SK-N-SH treated with all-trans-retinoic acid at 6 μM for 48 hours (cell line): ENCODE results near the gene GFPT1.

ENCODE experiments used
- ATAC-seq: fragments of 200-7000 bp; cut with Tn5 transposase; 3 replicates; pipeline ENCODE4 v1.9.1; 2020; ENCODE audit warnings: mild to moderate bottlenecking, moderate library complexity
- ARNTL ChIP-seq: fragments of 450-650 bp; formaldehyde crosslinking; IDR thresholded peaks from 2 replicates; pipeline ENCODE4 v1.5.0; 2020; ENCODE audit warnings: low read depth, mild to moderate bottlenecking, moderate library complexity, borderline replicate concordance
- BACH2 ChIP-seq: fragments of 250-450 bp; sonication (Bioruptor Pico); IDR thresholded peaks from 2 replicates; pipeline ENCODE4 v1.9.0; 2021; ENCODE audit warnings: mild to moderate bottlenecking, borderline replicate concordance
- CSDC2 ChIP-seq: fragments of 250-450 bp; sonication (Bioruptor Pico); IDR thresholded peaks from 2 replicates; pipeline ENCODE4 v1.5.0; 2020; ENCODE audit warnings: mild to moderate bottlenecking, moderate library complexity
- ESRRG ChIP-seq: fragments of 250-450 bp; sonication (Bioruptor Pico); IDR thresholded peaks from 2 replicates; pipeline ENCODE4 v1.6.1; 2021; ENCODE audit warnings: mild to moderate bottlenecking
- GLIS3 ChIP-seq: fragments of 250-450 bp; sonication (Bioruptor Pico); IDR thresholded peaks from 2 replicates; pipeline ENCODE4 v1.5.0; 2020; ENCODE audit warnings: mild to moderate bottlenecking, moderate library complexity
- ISL1 ChIP-seq: fragments of 250-450 bp; sonication (Bioruptor Pico); IDR thresholded peaks from 2 replicates; pipeline ENCODE4 v2.1.2; 2022; ENCODE audit warnings: mild to moderate bottlenecking, moderate library complexity
- OSR1 ChIP-seq: fragments of 250-450 bp; sonication (Bioruptor Pico); IDR thresholded peaks from 2 replicates; pipeline ENCODE4 v1.8.0; 2022; ENCODE audit warnings: moderate library complexity, mild to moderate bottlenecking, inconsistent platforms
- PATZ1 ChIP-seq: fragments of 250-450 bp; sonication (Bioruptor Pico); IDR thresholded peaks from 2 replicates; pipeline ENCODE4 v1.8.0; 2020; ENCODE audit warnings: mild to moderate bottlenecking, moderate library complexity, borderline replicate concordance
- POU6F1 ChIP-seq: fragments of 250-450 bp; sonication (Bioruptor Pico); IDR thresholded peaks from 2 replicates; pipeline ENCODE4 v1.8.0; 2021; ENCODE audit warnings: low read depth, mild to moderate bottlenecking, moderate library complexity, borderline replicate concordance
- PPARA ChIP-seq: fragments of 250-450 bp; sonication (Bioruptor Pico); IDR thresholded peaks from 2 replicates; pipeline ENCODE4 v1.5.0; 2020; ENCODE audit warnings: mild to moderate bottlenecking, borderline replicate concordance
- SNAI2 ChIP-seq: fragments of 250-450 bp; sonication (Bioruptor Pico); IDR thresholded peaks from 2 replicates; pipeline ENCODE4 v1.5.0; 2020; ENCODE audit warnings: mild to moderate bottlenecking, moderate library complexity
- TCF4 ChIP-seq: fragments of 250-450 bp; sonication (Bioruptor Pico); IDR thresholded peaks from 2 replicates; pipeline ENCODE4 v1.8.0; 2021; ENCODE audit warnings: mild to moderate bottlenecking, moderate library complexity, borderline replicate concordance
- ZC3H10 ChIP-seq: fragments of 250-450 bp; sonication (Bioruptor Pico); IDR thresholded peaks from 2 replicates; pipeline ENCODE4 v1.5.1; 2021; ENCODE audit warnings: mild to moderate bottlenecking, moderate library complexity
- ZFP3 ChIP-seq: fragments of 250-450 bp; sonication (Bioruptor Pico); IDR thresholded peaks from 2 replicates; pipeline ENCODE4 v1.5.0; 2020; ENCODE audit warnings: mild to moderate bottlenecking, moderate library complexity
- ZFP30 ChIP-seq: fragments of 450-650 bp; formaldehyde crosslinking; IDR thresholded peaks from 2 replicates; pipeline ENCODE4 v1.5.0; 2022; ENCODE audit warnings: mild to moderate bottlenecking, moderate library complexity
- ZNF565 ChIP-seq: fragments of 450-650 bp; formaldehyde crosslinking; conservative IDR thresholded peaks from 2 replicates; pipeline ENCODE4 v1.5.0; 2020; ENCODE audit warnings: low read depth, mild to moderate bottlenecking, moderate library complexity
- ZNF70 ChIP-seq: fragments of 450-650 bp; formaldehyde crosslinking; IDR thresholded peaks from 2 replicates; pipeline ENCODE4 v1.5.0; 2020; ENCODE audit warnings: mild to moderate bottlenecking, moderate library complexity
- ZNF8 ChIP-seq: fragments of 450-650 bp; formaldehyde crosslinking; IDR thresholded peaks from 2 replicates; pipeline ENCODE4 v1.5.0; 2020; ENCODE audit warnings: mild to moderate bottlenecking, moderate library complexity
- TF ChIP-seq, protein P1 (sequence below): fragments of 250-450 bp; sonication (Bioruptor Pico); IDR thresholded peaks from 2 replicates; pipeline ENCODE4 v1.5.1; 2021; ENCODE audit warnings: mild to moderate bottlenecking, moderate library complexity
- TF ChIP-seq, protein P2 (sequence below): fragments of 250-450 bp; sonication (Bioruptor Pico); IDR thresholded peaks from 2 replicates; pipeline ENCODE4 v1.5.1; 2020; ENCODE audit warnings: low read depth, mild to moderate bottlenecking, moderate library complexity

The GFPT1 gene

DNA sequence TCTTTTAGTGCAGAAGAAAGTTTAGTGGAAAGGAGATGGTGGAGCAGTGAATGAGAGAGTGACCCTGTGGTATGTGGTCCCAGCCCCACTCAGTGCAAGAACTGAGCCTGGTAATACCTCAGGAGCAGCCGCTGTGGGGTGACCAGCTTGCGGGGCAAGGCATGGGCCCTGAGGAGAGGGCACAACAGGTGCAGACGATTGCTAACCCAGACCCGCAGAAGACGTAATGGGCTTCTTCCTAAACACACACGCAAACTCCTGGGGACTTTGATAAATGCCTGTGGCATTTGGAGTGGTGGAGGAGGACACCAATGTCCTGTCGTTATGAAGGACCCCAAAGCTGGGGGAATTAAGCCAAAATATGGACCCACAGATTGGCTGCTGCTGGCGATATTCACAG, 78.7 kb downstream of the GFPT1 start:
- no peak for ATAC-seq
- TF ChIP-seq CSDC2 (no peak), PPARA (CRISPR knock-in tag) (no peak), ZFP3 (no peak), ZNF70 (no peak), TCF4 (CRISPR knock-in tag) (no peak), POU6F1 (CRISPR knock-in tag) (no peak), OSR1 (CRISPR knock-in tag) (no peak), ZNF8 (CRISPR knock-in tag) (no peak), GLIS3 (CRISPR knock-in tag) (no peak)
- TF ChIP-seq, protein P1, sequence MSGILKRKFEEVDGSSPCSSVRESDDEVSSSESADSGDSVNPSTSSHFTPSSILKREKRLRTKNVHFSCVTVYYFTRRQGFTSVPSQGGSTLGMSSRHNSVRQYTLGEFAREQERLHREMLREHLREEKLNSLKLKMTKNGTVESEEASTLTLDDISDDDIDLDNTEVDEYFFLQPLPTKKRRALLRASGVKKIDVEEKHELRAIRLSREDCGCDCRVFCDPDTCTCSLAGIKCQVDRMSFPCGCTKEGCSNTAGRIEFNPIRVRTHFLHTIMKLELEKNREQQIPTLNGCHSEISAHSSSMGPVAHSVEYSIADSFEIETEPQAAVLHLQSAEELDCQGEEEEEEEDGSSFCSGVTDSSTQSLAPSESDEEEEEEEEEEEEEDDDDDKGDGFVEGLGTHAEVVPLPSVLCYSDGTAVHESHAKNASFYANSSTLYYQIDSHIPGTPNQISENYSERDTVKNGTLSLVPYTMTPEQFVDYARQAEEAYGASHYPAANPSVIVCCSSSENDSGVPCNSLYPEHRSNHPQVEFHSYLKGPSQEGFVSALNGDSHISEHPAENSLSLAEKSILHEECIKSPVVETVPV: no peak

GRCh38 chr2:69307579-69308064, 79.4 kb downstream of the GFPT1 start:
- ATAC-seq: no peak
- TF ChIP-seq TCF4 (CRISPR knock-in tag) (no peak), POU6F1 (CRISPR knock-in tag) (no peak), ZNF8 (CRISPR knock-in tag) (no peak), ZFP30 (CRISPR knock-in tag) (no peak), ARNTL (CRISPR knock-in tag) (no peak)

GRCh38 chr2:69306822-69307578, 80.0 kb downstream of the GFPT1 start:
- TF ChIP-seq ZNF70 (0 out of 2 replicates have a peak, but pooled peaks have one; percentile 26), ISL1 (CRISPR knock-in tag) (no peak), TCF4 (CRISPR knock-in tag) (no peak), PATZ1 (CRISPR knock-in tag) (no peak), PPARA (CRISPR knock-in tag) (no peak), ZNF565 (CRISPR knock-in tag) (no peak), GLIS3 (CRISPR knock-in tag) (no peak; the same call in 1 of the 2 replicates)
- TF ChIP-seq, protein P1: 0 out of 2 replicates have a peak, but pooled peaks have one; percentile 37
- peak; percentile 92 for ATAC-seq

DNA sequence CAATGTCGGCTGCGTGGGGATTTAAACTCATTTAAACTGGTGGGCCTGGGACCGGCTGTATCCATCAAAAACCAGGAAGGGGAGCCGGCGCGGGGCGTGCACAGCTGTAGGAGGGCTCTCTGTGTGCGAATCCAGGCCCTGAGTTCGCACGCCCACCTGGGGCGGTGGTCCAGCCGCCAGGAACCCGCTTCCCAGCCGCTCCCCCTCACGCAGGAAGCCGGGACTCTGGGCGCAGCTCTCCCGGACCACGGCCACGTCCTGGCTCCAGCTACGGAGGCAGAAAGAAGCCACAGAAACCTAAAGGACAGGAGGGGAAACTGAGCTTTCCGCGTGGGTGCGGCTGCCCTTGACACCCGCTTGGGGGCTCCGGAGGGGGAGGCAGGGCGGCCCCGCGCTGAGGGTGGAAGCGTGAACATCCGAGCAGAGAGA, 80.6 kb downstream of the GFPT1 start:
- ATAC-seq: peak; percentile 6
- TF ChIP-seq ESRRG (CRISPR knock-in tag): no peak
- TF ChIP-seq CSDC2: no peak
- TF ChIP-seq SNAI2 (CRISPR knock-in tag): no peak
- no peak for TF ChIP-seq ZNF8 (CRISPR knock-in tag)
- no peak for TF ChIP-seq ZNF565 (CRISPR knock-in tag)
- no peak for TF ChIP-seq POU6F1 (CRISPR knock-in tag)
- no peak for TF ChIP-seq GLIS3 (CRISPR knock-in tag)
- TF ChIP-seq, protein P2, sequence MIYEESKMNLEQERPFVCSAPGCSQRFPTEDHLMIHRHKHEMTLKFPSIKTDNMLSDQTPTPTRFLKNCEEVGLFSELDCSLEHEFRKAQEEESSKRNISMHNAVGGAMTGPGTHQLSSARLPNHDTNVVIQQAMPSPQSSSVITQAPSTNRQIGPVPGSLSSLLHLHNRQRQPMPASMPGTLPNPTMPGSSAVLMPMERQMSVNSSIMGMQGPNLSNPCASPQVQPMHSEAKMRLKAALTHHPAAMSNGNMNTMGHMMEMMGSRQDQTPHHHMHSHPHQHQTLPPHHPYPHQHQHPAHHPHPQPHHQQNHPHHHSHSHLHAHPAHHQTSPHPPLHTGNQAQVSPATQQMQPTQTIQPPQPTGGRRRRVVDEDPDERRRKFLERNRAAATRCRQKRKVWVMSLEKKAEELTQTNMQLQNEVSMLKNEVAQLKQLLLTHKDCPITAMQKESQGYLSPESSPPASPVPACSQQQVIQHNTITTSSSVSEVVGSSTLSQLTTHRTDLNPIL: no peak
- TF ChIP-seq ZNF70: no peak
- no peak for TF ChIP-seq BACH2 (CRISPR knock-in tag)
- TF ChIP-seq ZC3H10: no peak
- TF ChIP-seq, protein P1: no peak
- no peak for TF ChIP-seq ZFP3
- no peak for TF ChIP-seq ISL1 (CRISPR knock-in tag)
- no peak for TF ChIP-seq ARNTL (CRISPR knock-in tag)
